NCI-H146 treated with DMSO at 0.1 percent for 48 hours (cell line): ENCODE measurements around the gene BAHCC1.

Experiments used
- DNase-seq: peaks from one replicate; lab custom pipeline; 2025; ENCODE audit not compliant: unreplicated experiment; lab: John Stamatoyannopoulos, UW

Gene BAHCC1

DNA sequence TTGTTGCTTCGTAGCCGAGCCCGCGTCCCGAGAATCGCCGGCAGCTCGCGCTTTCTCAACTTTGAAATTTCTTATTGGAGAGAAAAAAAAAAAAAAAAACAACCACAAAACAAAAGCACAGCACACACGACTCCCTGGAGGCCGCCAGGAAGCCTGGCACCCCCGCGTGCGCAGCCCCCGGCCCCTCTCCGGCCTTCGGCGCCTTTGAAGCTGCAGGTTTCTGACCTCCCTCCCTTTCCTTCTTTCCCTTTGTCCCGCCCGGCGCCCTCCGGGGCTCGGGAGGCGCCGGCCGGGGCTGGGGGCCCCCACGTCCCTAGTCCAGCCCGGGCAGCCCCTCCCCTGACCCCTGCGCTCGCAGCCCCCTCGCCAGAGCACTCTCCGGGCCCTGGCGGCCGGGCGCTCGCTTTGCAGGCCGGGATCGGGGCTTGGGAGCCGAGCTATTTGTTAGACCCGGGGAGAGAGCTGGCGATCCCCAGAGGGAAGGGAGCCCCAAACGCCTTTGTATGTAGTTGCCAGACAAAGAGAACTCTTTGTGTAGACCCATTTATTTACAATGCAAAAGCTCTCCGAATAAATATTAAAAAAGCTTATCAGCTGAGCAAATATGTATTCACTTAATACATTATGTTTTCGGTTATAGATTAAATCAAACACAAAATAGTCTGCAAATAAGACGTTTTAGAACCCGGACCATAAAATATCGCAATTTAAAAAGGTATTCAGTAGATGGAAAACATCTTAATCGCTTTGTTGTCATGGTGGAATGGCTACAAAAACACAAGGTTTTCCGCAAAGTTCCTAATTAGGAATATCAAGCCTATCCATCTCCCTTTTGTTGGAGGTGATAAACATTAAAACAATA is 2.3 kb downstream of the BAHCC1 start:
- DNase-seq, result peak; percentile 64

DNA sequence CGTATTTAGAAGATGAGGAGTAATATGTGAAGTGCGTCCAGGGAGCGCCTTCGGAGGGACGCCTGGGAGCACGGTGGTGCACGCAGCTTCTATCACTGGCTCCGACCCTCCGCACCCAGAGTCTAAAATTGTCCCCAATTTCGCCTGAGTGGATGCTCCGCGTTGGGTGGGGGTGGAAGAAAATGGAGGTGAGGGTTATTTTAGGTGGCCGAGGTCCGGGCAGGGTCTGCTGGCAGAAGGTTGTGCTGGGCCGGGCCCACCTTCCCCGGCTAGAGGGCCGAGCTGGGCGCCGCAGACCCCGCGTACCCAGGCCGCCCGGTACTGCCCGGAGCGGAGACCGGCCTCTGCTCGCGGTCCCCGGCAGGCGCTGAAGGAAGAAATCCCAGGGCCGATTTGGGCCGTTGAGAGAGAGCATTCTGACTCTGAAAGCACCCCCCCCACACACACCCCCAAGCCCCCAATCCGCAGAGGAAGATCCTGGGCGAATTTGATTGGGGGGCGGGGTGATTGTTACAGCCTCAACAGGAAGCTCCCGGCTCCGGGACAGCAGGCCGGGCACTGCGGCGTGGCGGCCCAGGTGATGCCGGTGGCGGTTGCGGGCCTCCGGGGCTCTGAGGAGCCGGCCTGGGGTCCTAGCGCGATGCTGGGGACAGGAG is 3.0 kb downstream of the BAHCC1 start:
- DNase-seq, result no peak

DNA sequence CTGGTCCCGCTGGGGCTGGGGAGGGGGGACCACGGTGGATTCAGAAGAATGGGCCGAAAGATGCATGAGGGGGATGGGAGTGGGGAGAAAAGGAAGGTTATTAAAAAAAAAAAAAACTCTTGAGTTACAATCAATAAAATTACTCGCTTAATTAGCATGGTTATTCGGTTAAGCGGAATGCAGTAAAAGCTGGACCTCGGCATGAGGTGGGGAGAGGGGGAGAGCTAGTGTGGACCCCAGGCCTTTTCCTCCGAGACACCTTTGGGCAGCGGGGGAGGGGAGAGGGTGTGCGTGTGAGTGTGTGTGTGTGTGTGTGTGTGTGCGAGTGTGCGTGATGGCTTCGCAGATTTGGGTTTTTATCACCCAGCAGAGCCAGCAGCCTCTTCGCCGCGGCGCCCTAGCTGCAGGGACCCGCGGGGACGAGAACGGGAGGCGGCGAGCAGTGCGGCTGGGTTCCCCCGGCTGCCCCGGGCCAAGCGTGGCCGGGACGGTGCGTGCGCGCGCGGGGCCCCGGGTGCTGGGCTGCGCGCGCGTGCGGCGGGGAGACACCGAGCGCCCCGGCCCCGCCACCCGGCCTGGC is 3.7 kb downstream of the BAHCC1 start:
- no peak for DNase-seq

GRCh38 chr17:81399481-81400153 is 4.4 kb downstream of the BAHCC1 start:
- no peak for DNase-seq

DNA sequence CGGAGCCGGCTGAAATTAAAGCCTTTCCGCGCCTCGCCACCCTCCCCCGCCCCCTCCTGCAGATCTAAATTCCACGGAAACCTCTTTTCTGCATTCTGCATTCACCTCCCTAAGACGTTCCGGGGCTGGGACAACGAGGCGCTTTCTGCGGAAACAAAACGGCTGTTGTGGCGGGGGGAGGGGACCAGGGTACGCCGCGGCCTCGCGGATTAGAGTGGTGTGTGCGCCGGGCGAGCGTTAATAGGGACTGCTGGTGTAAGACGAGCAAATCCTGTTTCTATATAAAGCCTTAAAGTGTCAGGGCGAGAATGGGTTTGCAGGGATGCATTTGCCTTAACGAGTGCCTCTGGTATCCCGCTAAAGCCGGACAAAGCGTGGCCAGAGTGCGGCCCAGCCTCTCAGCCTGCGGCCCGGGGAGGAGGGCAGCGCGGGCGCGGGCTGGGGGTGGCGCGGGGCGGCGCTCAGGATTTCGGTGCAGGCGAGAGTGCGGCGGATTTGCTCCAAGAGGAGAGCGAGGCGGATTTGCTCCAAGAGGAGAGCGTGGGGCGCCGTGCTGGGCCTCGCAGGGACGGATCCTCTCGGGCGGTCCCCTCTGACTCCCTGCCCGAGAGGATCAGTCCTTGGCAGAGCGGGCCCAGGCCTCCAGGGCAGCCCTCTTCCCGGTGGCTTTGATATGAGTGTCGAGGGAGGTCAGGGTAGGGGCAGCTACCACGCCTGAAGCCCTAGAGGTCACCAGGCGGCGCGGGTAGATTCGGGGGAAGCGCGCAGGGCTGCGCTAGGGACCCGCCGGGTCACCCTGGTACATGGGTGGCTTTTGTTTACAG is 5.1 kb downstream of the BAHCC1 start:
- no peak for DNase-seq

DNA sequence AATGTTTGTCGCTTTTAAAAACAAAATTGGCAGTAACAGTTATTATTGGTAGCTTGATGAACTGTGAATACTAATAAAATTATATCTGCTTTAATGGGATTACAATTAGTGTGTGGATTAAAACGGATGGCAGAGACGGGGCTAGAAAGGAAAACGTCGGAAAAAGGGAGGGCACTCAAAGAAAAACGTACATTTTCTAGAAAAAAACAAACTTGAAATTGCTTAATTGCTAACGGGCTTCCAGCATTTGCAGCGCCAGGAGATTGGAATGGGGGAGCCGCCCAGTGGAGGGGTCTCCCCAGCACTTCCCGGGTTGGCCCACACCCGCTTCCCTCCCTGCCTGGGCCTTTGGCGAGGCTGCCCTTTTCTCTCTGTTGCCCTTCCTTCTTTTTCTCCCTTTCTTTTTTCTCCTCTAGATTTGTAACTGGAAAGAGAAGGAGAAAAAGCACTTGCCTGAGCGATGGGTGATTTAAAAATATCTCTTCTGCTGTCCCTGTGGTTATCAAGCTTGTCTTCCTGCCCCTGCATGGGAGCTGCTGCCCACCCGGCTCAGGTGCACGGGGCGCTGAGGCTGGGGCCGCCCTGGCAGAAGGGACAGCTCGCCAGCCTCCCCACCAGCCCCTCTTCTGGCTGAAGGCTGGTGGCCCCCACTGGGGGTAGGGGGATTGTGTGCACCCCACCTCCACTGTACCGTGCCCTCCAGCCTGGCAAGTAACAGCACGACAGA is 5.9 kb downstream of the BAHCC1 start:
- DNase-seq, result no peak

DNA sequence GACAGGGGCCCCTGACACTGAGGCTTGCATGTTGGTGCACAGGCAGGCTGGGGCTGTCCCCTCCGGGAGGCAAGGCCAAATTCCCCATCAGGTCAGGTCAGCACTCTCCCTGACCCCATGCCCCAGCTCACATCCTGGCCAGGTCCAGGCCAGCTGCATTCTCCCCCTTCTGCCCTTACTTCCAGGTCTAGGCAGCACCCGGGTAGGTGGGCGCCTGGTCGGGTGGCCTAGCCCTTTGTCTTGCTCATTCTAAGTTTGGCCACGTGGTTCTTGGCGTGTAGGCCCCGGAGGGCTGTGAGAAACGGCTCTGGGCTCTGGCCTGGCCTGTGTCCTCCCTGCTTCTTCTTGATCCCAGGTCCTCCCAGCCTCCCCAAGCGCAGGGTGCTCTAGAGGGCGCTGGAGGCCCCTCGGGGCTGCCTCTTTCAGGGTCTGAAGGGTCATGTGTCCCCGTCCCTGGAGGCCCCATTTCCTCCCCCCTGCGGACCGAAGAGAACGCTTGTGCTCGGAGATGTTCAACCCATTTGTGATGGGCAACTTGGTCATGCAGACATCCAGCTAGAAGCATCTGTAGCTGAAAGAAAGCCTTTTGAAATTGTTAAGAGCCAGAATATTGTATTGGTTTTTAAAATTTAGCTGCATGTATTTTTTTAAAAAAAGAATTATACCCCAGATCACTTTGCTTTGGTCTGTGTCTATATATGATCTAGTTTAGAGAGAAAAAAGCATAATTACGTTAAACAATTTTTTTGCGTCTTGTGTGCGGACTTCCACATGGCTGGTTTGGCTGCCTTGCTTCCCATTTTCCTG is 6.7 kb downstream of the BAHCC1 start:
- no peak for DNase-seq

- DNase-seq, result no peak
These were observed 7.3 kb downstream of the BAHCC1 start for GRCh38 chr17:81402530-81402941.

DNA sequence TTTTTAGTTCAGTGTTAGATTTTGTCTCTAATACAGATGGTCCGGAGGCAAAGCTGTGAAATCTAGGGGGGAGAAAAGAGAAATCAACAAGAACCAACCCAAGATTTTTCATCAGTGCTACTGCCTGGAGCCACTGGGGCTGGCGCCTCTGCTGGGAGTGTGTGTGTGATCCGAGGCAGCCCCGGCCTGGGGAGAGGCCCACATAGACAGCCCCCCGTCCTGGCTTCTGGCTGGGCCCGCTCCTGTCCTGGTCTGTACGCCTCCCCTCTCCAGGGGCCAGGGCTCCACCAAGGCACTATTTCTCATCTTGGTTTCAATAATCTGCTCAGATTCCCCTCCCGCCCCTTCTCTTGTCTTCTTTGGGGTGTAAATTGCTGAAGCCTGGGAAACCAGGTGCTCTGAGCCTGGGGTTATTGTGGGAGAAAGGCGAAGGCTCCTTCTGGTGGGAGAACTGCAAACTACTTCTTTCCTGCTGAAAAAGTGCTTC is 7.8 kb downstream of the BAHCC1 start:
- DNase-seq, result no peak

DNA sequence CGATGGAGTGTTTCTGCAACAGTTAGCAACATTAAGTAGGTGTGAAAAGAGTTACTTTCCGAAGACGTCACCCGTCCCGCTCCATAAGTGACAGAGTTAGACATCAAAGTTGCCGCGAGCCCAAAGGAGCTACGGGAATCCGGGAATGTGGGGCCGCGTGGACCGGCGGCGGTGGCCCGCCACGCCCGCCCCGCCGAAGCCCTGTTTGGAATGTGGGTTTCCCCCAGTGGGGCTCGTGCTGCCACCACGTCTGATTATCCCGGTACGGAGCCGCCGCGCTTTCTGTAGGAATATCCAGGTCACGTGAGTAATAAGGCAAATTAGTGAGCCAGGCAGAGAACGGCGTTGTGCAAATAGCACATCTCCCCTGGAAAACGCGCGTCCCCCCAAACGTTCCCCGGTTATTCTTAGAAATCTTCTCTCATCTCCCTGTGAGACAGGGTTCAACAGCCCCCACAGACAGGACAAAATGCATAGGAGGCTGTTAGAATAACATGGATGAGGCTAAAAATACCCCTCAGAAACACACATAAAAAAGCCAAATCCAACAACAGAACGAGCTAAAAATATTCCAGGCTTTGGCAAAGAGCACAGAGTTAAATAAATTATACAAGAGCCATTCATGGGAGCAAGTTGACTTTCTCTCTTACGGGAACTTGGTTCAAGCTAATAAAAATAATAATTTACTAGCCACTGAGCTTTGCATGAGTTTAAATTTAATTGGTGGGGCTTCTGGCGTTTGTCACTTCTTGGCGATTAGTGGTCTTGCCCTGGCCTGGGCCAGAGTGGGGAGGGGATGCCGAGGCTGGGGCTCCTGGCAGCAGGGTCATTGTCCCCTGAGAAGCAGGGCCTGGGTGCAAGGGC is 8.6 kb downstream of the BAHCC1 start:
- DNase-seq, result no peak

DNA sequence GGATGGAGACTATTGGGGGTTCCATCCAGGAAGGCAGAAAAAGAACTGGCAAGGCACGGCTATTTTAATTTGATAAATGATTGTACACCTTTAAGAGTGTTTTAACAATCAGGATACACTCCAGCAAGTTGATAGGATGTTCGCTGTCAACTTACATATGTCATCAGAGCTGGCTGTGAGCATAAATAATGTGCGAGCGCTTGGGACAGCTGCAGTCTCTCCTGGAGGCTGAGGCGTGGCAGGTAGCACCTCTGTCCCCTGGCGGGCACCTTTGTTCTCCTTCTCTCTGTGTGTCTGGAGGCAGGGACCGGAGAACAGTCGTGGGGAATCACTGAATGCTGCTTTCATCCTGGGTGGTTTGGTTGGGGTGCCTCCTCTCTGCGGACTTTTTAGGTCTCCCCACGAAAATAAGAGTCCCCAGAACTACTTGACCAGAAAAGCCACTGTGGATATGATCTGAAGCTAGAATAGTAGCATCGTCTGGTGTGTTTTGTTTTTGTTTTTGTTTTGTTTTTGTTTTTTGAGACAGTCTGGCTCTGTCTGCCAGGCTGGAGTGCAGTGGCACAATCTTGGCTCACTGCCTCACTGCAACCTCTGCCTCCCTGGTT is 9.4 kb downstream of the BAHCC1 start:
- peak; percentile 33 for DNase-seq

GRCh38 chr17:81405411-81405872 is 10.2 kb downstream of the BAHCC1 start:
- no peak for DNase-seq

GRCh38 chr17:81406117-81406953 is 11.1 kb downstream of the BAHCC1 start:
- no peak for DNase-seq

GRCh38 chr17:81408049-81408448 is 12.8 kb downstream of the BAHCC1 start:
- DNase-seq, result no peak

DNA sequence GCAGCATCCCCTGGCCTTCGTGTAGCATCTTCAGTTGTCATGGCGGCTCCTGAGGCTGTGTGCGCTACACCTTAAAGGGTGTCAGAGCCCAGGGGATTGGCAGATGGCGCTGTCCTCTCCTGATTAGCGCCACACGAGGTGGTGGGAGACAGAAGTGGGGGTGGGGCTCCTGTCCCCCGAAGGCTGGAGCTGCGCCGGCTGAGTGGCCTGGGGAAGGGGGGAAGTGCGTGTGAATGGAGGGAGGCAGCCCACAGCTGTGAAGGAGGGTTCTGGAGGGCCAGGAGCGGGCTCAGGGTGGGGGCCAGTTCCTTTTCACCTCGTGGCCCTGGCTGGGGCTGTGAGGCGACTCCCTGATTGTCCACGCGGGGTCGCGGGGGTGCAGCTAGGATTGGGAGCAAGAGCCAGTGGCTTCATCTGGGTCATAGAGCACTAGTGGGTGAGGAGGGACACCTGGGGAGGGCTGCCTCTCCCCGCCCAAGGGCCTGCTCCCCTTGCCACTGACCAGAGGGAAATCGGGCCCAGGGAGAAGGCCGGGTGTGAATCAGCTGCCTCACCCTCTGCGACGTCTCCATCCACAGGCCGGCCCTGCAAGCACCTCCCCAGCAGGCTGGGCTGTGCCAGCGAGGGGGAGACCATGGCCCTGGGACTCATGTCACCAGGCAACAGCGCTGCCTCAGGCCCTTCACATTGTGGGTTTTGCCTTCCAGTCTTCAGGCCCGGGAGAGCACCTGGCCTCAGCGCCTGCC is 14.1 kb downstream of the BAHCC1 start:
- no peak for DNase-seq

DNA sequence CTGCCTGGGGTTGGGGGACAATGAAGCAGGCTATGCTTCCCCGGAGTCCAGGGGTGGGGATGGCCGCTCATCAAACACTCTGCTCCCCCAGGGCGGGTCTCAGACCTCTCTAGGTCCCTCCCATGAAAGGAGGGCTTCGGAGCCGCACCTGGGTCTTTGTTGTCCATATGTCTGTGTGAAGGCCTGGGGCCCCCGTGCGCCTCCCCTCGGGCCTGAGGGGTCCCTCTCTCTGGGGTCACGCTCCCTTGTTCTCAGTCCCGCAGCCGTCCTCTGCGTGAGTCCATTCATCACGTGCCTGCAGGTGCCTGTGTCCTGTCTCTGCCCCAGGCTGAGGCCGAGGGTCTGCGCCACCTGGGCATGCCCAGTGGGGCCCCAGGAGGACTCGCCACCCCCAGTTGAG is 15.6 kb downstream of the BAHCC1 start:
- DNase-seq, result no peak
